Stomach (tissue), 9 donors: ENCODE data around the gene DHRSX. TPM values are rescaled to one million over a fixed set of nuclear protein-coding genes. Genes with fewer than 3 reads are reported as not detected.

Experiments used
- DNase-seq, 2 donors: peaks; one replicate each; pipeline versions ENCODE4 v3.0.0 to v3.0.0-alpha.2; 2013 to 2019
- H3K27ac ChIP-seq, 5 donors: fragments of 200-600 bp in 4 of 5; sonication (generic) in 4 of 5; one replicate each; pipeline ENCODE4 v1.5.1; 2013 to 2019; ENCODE audit warnings: mild to moderate bottlenecking in 1 of 5, moderate library complexity in 1 of 5
- H3K27me3 ChIP-seq, 3 donors: fragments of 200-600 bp; sonication (generic); one replicate each; pipeline ENCODE4 v1.5.1; 2017 to 2019; ENCODE audit warnings: mixed run types in 1 of 3
- H3K36me3 ChIP-seq, 4 donors: fragments of 200-600 bp; sonication (generic); 1 replicate in 3 of 4; 2 replicates in 1 of 4; pipeline ENCODE4 v1.5.1; 2016 to 2019
- H3K4me1 ChIP-seq, 4 donors: fragments of 200-600 bp; sonication (generic); one replicate each; pipeline ENCODE4 v1.5.1; 2016 to 2019
- H3K4me3 ChIP-seq, 4 donors: fragments of 200-600 bp; sonication (generic) in 3 of 4; one replicate each; pipeline ENCODE4 v1.5.1; 2016 to 2019; ENCODE audit warnings: mild to moderate bottlenecking in 1 of 4
- H3K9me3 ChIP-seq, 4 donors: fragments of 200-600 bp; sonication (generic); one replicate each; pipeline ENCODE4 v1.5.1; 2016 to 2019
- EP300 ChIP-seq: sonication (generic); formaldehyde crosslinking; IDR thresholded peaks from one replicate; pipeline ENCODE4 v1.6.1; 2017; ENCODE audit warnings: antibody characterized with exemption
- POLR2A ChIP-seq, 4 donors: fragments of 450-650 bp; IDR thresholded peaks; one replicate each; pipeline ENCODE4 v1.6.1; 2016; ENCODE audit warnings: antibody characterized with exemption in 4 of 4, control low read depth in 2 of 4, mild to moderate bottlenecking in 1 of 4, moderate library complexity in 1 of 4
- POLR2AphosphoS5 ChIP-seq, 3 donors: sonication (generic); formaldehyde crosslinking; IDR thresholded peaks; one replicate each; pipeline ENCODE4 v1.6.1; 2016; ENCODE audit warnings: antibody characterized with exemption in 3 of 3
- WGBS, 5 donors: extraction: QIAGEN DNeasy Blood & Tissue Kit in 3 of 5; methylation state at CpG; one replicate each; pipeline versions ENCODE4 v1.1.5 to v1.1.7; 2013 to 2018; 5-methylcytosine and 5-hydroxymethylcytosine counted together
- intact Hi-C: fragments of 100-400 bp; cut with DNase I; formaldehyde crosslinking; loops from one replicate; pipeline ENCODE4 v1.15.1; 2023; ENCODE audit warnings: low total_unique reads
- polyA plus RNA-seq, 3 donors: library from polyadenylated mRNA; stranded (reverse); fragments of 200-250 nt; gene quantifications; one replicate each; pipeline ENCODE4 v1.2.3, GENCODE V29; 2013
- total RNA-seq, 5 donors: library from RNA; depleted of rRNA; stranded (reverse); fragments of >200 nt; gene quantifications; one replicate each; pipeline versions ENCODE4 v1.1.0 to v1.2.3, GENCODE V29; 2014 to 2016
- TF ChIP-seq, protein P1 (sequence below), 7 experiments: fragments of 450-650 bp in 4 of 7; fragments of 200-600 bp in 3 of 7; sonication (generic) in 3 of 7; IDR thresholded peaks; one replicate each; pipeline ENCODE4 v1.5.1; 2016 to 2019; ENCODE audit warnings: antibody characterized with exemption in 7 of 7, control low read depth in 2 of 7, mild to moderate bottlenecking in 1 of 7
- donor health status: healthy with polysubstance abuse.
- donor health status: Bipolar disorder and iron deficiency.
- donor health status: healthy.

Gene DHRSX
- total and polyA plus RNA-seq, 8 donors: 11.2 to 69.4 (median 21.1) TPM

DNA sequence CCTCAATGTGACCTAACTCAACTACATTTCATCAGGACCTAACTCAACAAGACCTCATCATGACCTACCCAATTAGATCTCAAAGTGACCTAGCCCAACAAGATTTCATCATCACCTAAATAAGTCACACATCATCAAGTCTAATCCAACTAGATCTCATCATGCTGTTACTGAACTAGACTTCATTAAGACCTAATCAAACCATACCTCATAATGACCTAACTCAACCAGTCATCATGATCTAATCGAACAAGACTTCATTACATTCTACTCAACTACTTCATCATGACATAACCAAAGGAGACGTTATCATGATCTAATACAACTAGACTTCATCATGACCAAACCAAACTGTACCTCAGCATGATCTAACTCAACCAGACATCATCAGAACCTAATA, 82.8 kb downstream of the DHRSX start:
- Histone ChIP-seq H3K27ac (no peak overlapping the region), H3K27me3 (no peaks in the 10 kb centered on the region), H3K4me3 (no peak overlapping the region), H3K4me1 (no peaks in the 10 kb centered on the region), H3K36me3 (peaks cover 0 to 30% (median 27%) of the 10 kb centered on the region in 4 donors), H3K9me3 (no peaks in the 10 kb centered on the region)
- 84 to 96% (median 95%) methylated on average over 2 of the region's 2 CpGs for WGBS, 5 donors
- intact Hi-C loops: no loop called here
- no peak for DNase-seq
- TF ChIP-seq EP300: no peak
- TF ChIP-seq POLR2AphosphoS5 (IDR thresholded peaks at IDR 0.05): no peak
- no peak for TF ChIP-seq POLR2A (IDR thresholded peaks at IDR 0.05)
- TF ChIP-seq, protein P1, sequence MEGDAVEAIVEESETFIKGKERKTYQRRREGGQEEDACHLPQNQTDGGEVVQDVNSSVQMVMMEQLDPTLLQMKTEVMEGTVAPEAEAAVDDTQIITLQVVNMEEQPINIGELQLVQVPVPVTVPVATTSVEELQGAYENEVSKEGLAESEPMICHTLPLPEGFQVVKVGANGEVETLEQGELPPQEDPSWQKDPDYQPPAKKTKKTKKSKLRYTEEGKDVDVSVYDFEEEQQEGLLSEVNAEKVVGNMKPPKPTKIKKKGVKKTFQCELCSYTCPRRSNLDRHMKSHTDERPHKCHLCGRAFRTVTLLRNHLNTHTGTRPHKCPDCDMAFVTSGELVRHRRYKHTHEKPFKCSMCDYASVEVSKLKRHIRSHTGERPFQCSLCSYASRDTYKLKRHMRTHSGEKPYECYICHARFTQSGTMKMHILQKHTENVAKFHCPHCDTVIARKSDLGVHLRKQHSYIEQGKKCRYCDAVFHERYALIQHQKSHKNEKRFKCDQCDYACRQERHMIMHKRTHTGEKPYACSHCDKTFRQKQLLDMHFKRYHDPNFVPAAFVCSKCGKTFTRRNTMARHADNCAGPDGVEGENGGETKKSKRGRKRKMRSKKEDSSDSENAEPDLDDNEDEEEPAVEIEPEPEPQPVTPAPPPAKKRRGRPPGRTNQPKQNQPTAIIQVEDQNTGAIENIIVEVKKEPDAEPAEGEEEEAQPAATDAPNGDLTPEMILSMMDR (IDR thresholded peaks at IDR 0.05): no peak

DNA sequence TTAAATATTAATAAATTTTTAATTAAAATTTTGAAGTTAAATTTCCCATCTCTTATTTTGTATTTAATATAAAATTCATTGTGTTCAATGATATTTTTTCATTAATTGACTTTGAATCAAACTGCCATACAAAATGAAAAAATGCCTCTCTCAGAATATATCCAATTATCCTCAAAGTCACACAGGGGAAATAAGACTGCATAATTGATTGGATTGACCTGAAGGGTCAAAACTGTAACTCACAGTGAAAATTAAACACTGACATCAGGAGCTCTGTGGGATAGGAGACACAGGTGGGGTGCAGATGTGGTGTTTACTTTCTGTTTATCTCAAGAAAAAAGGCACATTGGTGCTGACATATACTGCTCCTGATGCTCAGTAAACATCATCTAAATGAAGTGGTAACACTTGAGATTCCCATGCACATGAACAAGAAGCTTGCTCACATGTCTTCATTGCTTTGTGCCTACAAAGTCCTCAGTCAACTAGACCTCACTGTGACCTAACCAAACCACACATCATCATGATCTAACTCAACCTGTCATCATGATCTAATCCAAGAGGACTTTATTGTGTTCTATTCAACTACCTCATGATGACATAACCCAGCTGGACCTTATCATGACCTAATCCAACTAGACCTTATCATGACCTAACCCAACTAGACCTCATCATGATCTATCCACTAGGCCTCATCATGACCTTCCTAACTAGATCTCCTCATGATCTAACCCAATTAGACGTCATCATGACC, 83.7 kb downstream of the DHRSX start:
- no peak for DNase-seq
- no peak overlapping the region for H3K27ac ChIP-seq
- no peaks in the 10 kb centered on the region for H3K9me3 ChIP-seq
- TF ChIP-seq POLR2A (IDR thresholded peaks at IDR 0.05): no peak
- TF ChIP-seq POLR2AphosphoS5 (IDR thresholded peaks at IDR 0.05): no peak
- TF ChIP-seq EP300: no peak
- TF ChIP-seq, protein P1 (IDR thresholded peaks at IDR 0.05): no peak
- H3K4me1 ChIP-seq: no peaks in the 10 kb centered on the region
- 91 to 100% (median 100%) methylated on average over 1 of the region's 1 CpG for WGBS, 5 donors
- H3K36me3 ChIP-seq: peaks cover 0 to 20% (median 17%) of the 10 kb centered on the region in 4 donors
- H3K4me3 ChIP-seq: no peak overlapping the region
- H3K27me3 ChIP-seq: no peaks in the 10 kb centered on the region
- intact Hi-C loops: no loop called here

DNA sequence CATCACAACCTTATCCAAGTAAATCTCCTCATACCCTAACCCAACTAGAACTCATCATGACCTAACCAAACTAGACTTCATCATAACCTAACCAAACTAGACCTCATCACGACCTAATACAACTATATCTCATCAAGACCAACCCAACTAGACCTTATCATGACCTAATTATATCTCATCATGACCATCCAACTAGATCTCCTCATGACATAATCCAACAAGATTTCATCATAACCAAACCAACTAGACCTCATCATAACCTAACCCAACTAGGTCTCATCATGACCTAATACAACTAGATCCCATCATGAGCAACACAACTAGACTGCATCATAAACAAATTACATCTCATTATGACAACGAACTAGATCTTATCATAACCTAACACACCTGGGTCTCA, 86.4 kb downstream of the DHRSX start:
- DNase-seq: no peak
- intact Hi-C loops: no loop called here
- Histone ChIP-seq H3K9me3 (no peaks in the 10 kb centered on the region), H3K27ac (no peak overlapping the region), H3K4me1 (peaks cover 0 to 13% (median 0%) of the 10 kb centered on the region in 4 donors), H3K27me3 (no peaks in the 10 kb centered on the region), H3K36me3 (peaks cover 0 to 8% (median 4%) of the 10 kb centered on the region in 4 donors), H3K4me3 (no peak overlapping the region)
- 92 to 96% (median 93%) methylated on average over 2 of the region's 2 CpGs for WGBS, 5 donors
- TF ChIP-seq POLR2A (IDR thresholded peaks at IDR 0.05) (no peak), POLR2AphosphoS5 (IDR thresholded peaks at IDR 0.05) (no peak), EP300 (no peak)
- TF ChIP-seq, protein P1 (IDR thresholded peaks at IDR 0.05): no peak

DNA sequence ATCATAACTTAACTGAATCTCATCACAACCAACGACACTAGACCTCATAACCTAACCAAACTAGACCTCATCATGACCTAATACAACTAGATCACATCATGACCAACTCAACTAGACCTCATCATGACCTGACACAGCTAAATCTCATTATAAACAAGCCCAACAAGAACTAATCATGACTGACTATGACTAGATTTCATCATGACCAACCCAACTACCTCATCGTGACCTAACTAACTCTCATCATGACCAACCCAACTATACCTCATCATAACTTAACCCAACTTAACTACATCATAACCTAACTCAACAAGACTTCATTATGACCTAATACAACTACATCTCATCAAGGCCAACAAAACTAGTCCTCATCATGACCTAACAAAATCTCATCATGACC, 86.8 kb downstream of the DHRSX start:
- H3K9me3 ChIP-seq: no peaks in the 10 kb centered on the region
- intact Hi-C loops: no loop called here
- no peak overlapping the region for H3K4me3 ChIP-seq
- no peaks in the 10 kb centered on the region for H3K27me3 ChIP-seq
- DNase-seq: no peak
- H3K4me1 ChIP-seq: peaks cover 0 to 13% (median 0%) of the 10 kb centered on the region in 4 donors
- H3K27ac ChIP-seq: no peak overlapping the region
- peaks cover 0 to 8% (median 4%) of the 10 kb centered on the region in 4 donors for H3K36me3 ChIP-seq
- 94 to 100% (median 96%) methylated on average over 2 of the region's 2 CpGs for WGBS, 5 donors
- TF ChIP-seq, protein P1 (IDR thresholded peaks at IDR 0.05): no peak
- TF ChIP-seq POLR2AphosphoS5 (IDR thresholded peaks at IDR 0.05) (no peak), POLR2A (IDR thresholded peaks at IDR 0.05) (no peak), EP300 (no peak)
